Activated naive CD8-positive, alpha-beta T cell treated with anti-CD3 and anti-CD28 coated beads, Interleukin-2, amount 50 U/mL, for 16 hours (primary cell): ENCODE data around the gene DNAJB11.
A peak's percentile ranks its signal among the peaks of the same experiment; 100 is the strongest.
"Not testable (repeated sequence)": the region's sequence is repeated elsewhere in the genome, so short reads cannot be mapped to it uniquely, and the experiment has no call there.

ENCODE experiments used
- DNase-seq: peaks from one replicate; pipeline ENCODE4 v3.0.0-alpha.2; 2020; ENCODE audit warnings: low read depth, low spot score

Gene DNAJB11

GRCh38 chr3:186570096-186570940, at the start of gene DNAJB11:
Gene DNAJB11, plus strand, starts transcription at chr3:186570720. Its CDS starts 178 bp downstream, at chr3:186570898.
- peak; percentile 93 for DNase-seq

- no peak for DNase-seq
Measured at GRCh38 chr3:186520957-186521842, 49.3 kb upstream of the DNAJB11 start.

- DNase-seq, result no peak
Measured at GRCh38 chr3:186523022-186523421, 47.5 kb upstream of the DNAJB11 start.

GRCh38 chr3:186523434-186523833, 47.1 kb upstream of the DNAJB11 start:
- no peak for DNase-seq

GRCh38 chr3:186524616-186525015, 45.9 kb upstream of the DNAJB11 start:
- DNase-seq, result no peak

GRCh38 chr3:186525369-186526255, 44.9 kb upstream of the DNAJB11 start:
- DNase-seq, result no peak

GRCh38 chr3:186526256-186526606, 44.3 kb upstream of the DNAJB11 start:
- DNase-seq, result no peak

- DNase-seq, result no peak
Measured at GRCh38 chr3:186529201-186529999, 41.1 kb upstream of the DNAJB11 start.

- DNase-seq, result no peak
Measured at GRCh38 chr3:186530415-186530814, 40.1 kb upstream of the DNAJB11 start.

- DNase-seq, result not testable (repeated sequence)
Measured at GRCh38 chr3:186531694-186532093, 38.8 kb upstream of the DNAJB11 start.

- DNase-seq, result no peak
Measured at GRCh38 chr3:186532598-186533072, 37.9 kb upstream of the DNAJB11 start.

- peak; percentile 25 for DNase-seq
Measured at GRCh38 chr3:186534113-186534669, 36.3 kb upstream of the DNAJB11 start.

GRCh38 chr3:186536883-186537844, 33.4 kb upstream of the DNAJB11 start:
- DNase-seq, result no peak

- no peak for DNase-seq
Measured at GRCh38 chr3:186538779-186539178, 31.7 kb upstream of the DNAJB11 start.

- peak; percentile 70 for DNase-seq
Measured at GRCh38 chr3:186540221-186540834, 30.2 kb upstream of the DNAJB11 start.

- DNase-seq, result no peak
Measured at GRCh38 chr3:186540835-186541226, 29.7 kb upstream of the DNAJB11 start.

- DNase-seq, result no peak
Measured at GRCh38 chr3:186544281-186544680, 26.2 kb upstream of the DNAJB11 start, which contains the start of gene CRYGS. Gene CRYGS, minus strand, starts transcription at chr3:186544380. Its CDS starts 54 bp downstream, at chr3:186544326.

- no peak for DNase-seq
Measured at GRCh38 chr3:186549497-186549896, 21.0 kb upstream of the DNAJB11 start.
